Immature natural killer cell (primary cell): ENCODE data around the gene NR1D1. TPM values are rescaled to one million over a fixed set of nuclear protein-coding genes. Genes with fewer than 3 reads are reported as not detected.

ENCODE experiments used
- DNase-seq, 3 donors: peaks; one replicate each; pipeline ENCODE4 v3.0.0; 2022; ENCODE audit warnings: mixed read lengths in 1 of 3
- H3K27ac Mint-ChIP-seq, 6 donors: one replicate each; pipeline ENCODE4 v1.8.0; 2020; ENCODE audit warnings: mixed read lengths in 6 of 6, mild to moderate bottlenecking in 5 of 6, inconsistent platforms in 4 of 6, moderate library complexity in 3 of 6
- H3K27me3 Mint-ChIP-seq, 3 donors: one replicate each; pipeline ENCODE4 v1.8.0; 2020 to 2021; ENCODE audit warnings: low read depth in 3 of 3, mild to moderate bottlenecking in 3 of 3, mixed read lengths in 3 of 3, moderate library complexity in 3 of 3, inconsistent platforms in 1 of 3
- H3K36me3 Mint-ChIP-seq, 3 donors: one replicate each; pipeline ENCODE4 v1.8.0; 2020; ENCODE audit warnings: mixed read lengths in 3 of 3, inconsistent platforms in 2 of 3, mild to moderate bottlenecking in 2 of 3
- H3K4me1 Mint-ChIP-seq, 2 donors: one replicate each; pipeline ENCODE4 v1.8.0; 2020; ENCODE audit warnings: inconsistent platforms in 2 of 2, mild to moderate bottlenecking in 2 of 2, mixed read lengths in 2 of 2, moderate library complexity in 1 of 2
- H3K4me3 Mint-ChIP-seq, 5 donors: one replicate each; pipeline ENCODE4 v1.8.0; 2020; ENCODE audit warnings: mild to moderate bottlenecking in 5 of 5, mixed read lengths in 5 of 5, inconsistent platforms in 3 of 5, moderate library complexity in 3 of 5
- H3K9me3 Mint-ChIP-seq, 6 donors: one replicate each; pipeline ENCODE4 v1.8.0; 2020; ENCODE audit warnings: mild to moderate bottlenecking in 6 of 6, mixed read lengths in 6 of 6, inconsistent platforms in 4 of 6, moderate library complexity in 3 of 6
- polyA plus RNA-seq, 3 donors: library from polyadenylated mRNA; unstranded; fragments of 300-500 nt; fragmentation: Illumina TruSeq; gene quantifications; one replicate each; pipeline ENCODE4 v1.2.3, GENCODE V29; 2021

The NR1D1 gene
- polyA plus RNA-seq, 3 donors from 2014 or later: 0.49 to 2.8 TPM; not detected in 1

DNA sequence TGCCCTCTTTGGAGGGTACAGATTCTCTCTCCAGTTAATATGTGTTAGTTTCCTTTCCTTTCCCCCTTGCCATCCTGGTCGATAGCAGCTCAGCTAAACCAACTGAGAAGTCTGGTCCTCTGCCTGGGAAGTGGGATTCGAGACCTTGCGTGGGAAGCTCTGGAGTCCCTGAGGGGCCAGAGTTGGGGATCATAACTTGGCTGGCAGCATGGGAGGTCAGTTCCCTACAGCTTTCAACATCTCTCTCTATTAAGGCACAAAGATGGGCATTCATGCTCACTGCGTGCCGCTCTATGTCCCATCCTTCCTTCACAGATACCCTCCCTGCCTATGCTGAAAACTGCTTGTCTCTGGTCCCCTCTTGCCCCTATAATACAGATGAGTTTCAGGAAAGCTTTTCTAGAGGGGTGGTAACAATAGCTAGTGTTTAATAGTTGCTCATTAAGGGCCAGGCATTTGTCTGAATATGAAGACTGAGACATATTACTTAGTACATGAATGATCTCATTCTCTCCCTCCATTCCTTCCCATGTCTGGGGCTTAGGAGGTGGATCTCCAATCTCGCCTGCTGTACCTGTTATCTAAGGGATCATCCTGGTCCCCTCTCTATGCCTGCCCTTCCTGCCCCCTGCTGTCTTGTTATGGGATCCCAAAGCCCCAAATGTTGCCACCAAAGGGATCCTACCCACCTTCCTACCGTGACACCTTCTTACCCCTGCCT, 26.8 kb downstream of the NR1D1 start:
- H3K4me3 Mint-ChIP-seq: peak overlapping the region in 1 of 5 donors; percentile 28
- peaks cover 64 to 76% of the 10 kb centered on the region in 2 donors for H3K4me1 Mint-ChIP-seq
- no peak for DNase-seq
- H3K27ac Mint-ChIP-seq: peak overlapping the region; percentile 15 to 75 (median 57)
- H3K9me3 Mint-ChIP-seq: no peaks in the 10 kb centered on the region
- peaks cover 4 to 11% (median 4%) of the 10 kb centered on the region in 3 donors for H3K36me3 Mint-ChIP-seq
- H3K27me3 Mint-ChIP-seq: peaks cover 10 to 25% (median 17%) of the 10 kb centered on the region in 3 donors

- H3K36me3 Mint-ChIP-seq: peaks cover 2 to 8% (median 2%) of the 10 kb centered on the region in 3 donors
- no peaks in the 10 kb centered on the region for H3K9me3 Mint-ChIP-seq
- peaks cover 12 to 25% (median 17%) of the 10 kb centered on the region in 3 donors for H3K27me3 Mint-ChIP-seq
- no peak for DNase-seq
- H3K27ac Mint-ChIP-seq: peak overlapping the region in 4 of 6 donors; percentile 51 to 75 (median 72)
- H3K4me1 Mint-ChIP-seq: peaks cover 72 to 82% of the 10 kb centered on the region in 2 donors
- H3K4me3 Mint-ChIP-seq: peak overlapping the region in 1 of 5 donors; percentile 10
Observed at GRCh38 chr17:40072735-40073346, 27.5 kb downstream of the NR1D1 start.

DNA sequence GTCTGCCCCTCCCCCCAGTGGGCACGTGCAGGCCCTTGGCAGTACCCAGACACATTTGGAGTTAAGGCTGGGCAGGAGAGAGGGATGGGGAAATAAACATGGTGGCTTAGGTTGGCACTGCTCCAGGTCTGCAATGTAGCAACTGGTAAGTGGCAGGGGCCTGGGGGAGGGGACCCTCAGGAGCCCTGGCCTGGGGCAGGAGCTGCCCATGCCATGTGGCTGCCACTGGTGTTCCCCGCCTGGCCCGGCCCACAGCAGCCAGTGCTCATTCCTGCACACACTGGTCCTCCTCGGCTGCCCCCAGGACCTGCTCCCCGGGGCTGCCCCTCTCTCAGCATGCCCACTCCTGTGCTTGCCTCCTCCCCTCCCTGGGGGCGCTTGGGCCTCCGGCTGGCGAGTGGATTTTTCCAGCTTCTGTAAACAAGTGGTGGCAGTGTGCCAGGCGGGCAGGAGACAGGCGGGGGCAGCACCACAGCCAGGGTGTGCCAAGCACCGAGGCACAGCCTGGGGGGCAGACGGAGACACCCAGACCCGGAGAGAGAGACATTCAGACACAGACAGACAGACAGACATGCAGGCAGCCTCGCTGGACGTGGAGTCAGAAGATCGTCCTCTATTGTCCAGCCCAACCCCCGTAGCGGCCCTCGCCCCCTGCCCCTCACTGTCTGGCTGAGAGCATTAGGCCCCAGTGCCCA, 28.2 kb downstream of the NR1D1 start:
- Mint-ChIP-seq H3K36me3 (peaks cover 0 to 7% (median 0%) of the 10 kb centered on the region in 3 donors), H3K27me3 (peaks cover 12 to 25% (median 17%) of the 10 kb centered on the region in 3 donors), H3K27ac (peak overlapping the region in 2 of 6 donors; percentile 50 to 75), H3K4me3 (no peak overlapping the region), H3K4me1 (peaks cover 78 to 88% of the 10 kb centered on the region in 2 donors), H3K9me3 (no peaks in the 10 kb centered on the region)
- no peak for DNase-seq

DNA sequence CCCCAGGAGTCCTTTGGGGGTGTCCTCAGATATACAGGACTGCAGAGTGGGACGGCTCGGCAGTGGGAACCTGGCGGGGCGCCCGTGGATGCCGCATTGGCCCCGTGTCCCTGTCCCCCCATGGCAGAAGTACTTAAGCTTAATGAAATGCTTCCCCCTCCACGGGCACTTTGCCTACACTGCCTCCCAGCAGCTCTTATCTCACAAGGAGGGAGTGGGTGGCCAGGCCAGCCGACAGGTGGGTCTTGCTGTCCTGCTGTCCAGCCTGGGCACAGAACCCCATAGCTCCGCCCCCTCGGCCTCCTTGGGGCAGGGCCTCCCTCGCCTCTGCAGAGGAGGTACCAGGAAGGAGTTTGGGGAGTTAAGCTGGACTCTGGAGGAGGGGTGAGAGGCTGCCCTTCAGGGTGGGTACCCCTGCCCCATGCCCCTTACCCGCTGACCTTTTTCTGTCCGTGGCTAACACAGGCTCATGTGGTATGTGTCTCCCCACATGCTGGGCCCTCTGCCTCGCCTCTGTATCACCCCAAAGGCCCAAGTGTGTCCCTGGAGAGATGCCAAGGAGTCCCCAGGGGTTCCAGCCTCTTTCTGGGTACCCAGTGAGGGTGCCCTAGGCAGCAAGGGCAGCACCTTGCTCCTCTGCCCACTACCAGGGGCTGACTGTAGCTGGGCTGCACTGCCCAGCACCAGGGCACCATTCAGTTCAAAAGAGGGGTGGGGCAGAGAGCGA, 28.9 kb downstream of the NR1D1 start:
- Mint-ChIP-seq H3K4me3 (peak overlapping the region in 4 of 5 donors; percentile 63 to 88 (median 86)), H3K27me3 (peaks cover 12 to 25% (median 17%) of the 10 kb centered on the region in 3 donors), H3K36me3 (peaks cover 0 to 7% (median 0%) of the 10 kb centered on the region in 3 donors), H3K4me1 (peaks cover 76 to 90% of the 10 kb centered on the region in 2 donors), H3K9me3 (no peaks in the 10 kb centered on the region), H3K27ac (peak overlapping the region in 3 of 6 donors; percentile 50 to 95 (median 76))
- no peak for DNase-seq

- peak overlapping the region; percentile 76 to 95 (median 84) for H3K27ac Mint-ChIP-seq
Observed at GRCh38 chr17:40070709-40071312, 29.6 kb downstream of the NR1D1 start.

GRCh38 chr17:40069751-40070708, 30.4 kb downstream of the NR1D1 start:
- peak; percentile 47 to 63 (median 50) for DNase-seq
- Mint-ChIP-seq H3K4me3 (peak overlapping the region; percentile 85 to 92 (median 88)), H3K9me3 (no peaks in the 10 kb centered on the region), H3K27ac (peak overlapping the region; percentile 88 to 95 (median 94)), H3K27me3 (peaks cover 6 to 14% (median 14%) of the 10 kb centered on the region in 3 donors), H3K4me1 (peaks cover 67 to 84% of the 10 kb centered on the region in 2 donors), H3K36me3 (no peaks in the 10 kb centered on the region)

More at GRCh38 chr17:40070709-40071312, 29.6 kb downstream of the NR1D1 start:
- Mint-ChIP-seq H3K27me3 (peaks cover 12 to 21% (median 17%) of the 10 kb centered on the region in 3 donors), H3K4me3 (peak overlapping the region; percentile 63 to 92 (median 87)), H3K9me3 (no peaks in the 10 kb centered on the region), H3K4me1 (peaks cover 69 to 88% of the 10 kb centered on the region in 2 donors), H3K36me3 (peaks cover 0 to 3% (median 0%) of the 10 kb centered on the region in 3 donors)
- DNase-seq: no peak

DNA sequence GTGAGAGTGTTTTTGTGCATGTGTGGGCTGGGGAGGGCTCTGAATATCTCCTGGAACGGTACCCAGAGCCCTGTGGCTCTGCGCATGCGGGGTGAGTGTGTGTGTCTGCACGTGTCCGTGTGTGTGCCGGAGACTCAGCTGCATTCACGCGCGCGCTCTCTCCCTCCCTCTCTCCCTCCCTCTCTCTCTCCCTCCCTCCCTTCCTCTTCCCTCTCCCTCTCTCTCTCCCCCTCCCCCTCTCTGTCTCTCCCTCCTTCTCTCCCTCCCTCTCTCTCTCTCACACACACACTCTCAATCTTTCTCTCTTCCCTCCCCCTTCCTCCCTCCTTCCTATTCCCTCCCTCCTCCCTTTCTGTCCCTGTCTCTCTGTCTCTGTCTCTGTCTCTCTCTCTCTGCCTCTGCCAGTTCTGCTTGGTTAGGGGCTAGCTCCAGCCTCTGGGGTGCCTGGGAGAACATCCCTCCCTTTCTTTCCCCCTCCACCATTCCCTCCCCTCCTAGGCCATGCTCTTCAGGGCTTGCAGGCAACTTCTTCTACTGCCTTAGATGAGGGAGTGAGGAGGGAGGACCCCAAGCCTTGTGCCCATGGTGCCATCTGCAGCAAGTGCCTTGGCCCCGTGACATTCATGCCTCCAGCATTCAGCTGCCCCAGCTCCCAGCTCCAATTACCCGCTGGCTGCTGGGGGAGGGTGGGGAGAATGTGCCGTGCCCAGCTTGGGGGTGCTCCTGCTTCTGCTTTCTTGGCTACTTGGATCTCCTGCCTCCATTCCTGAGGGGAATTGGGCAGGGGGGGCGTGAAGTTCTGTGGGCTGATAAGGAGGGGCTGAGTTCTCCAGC, 31.3 kb downstream of the NR1D1 start:
- Mint-ChIP-seq H3K4me3 (peak overlapping the region; percentile 85 to 92 (median 88)), H3K27me3 (peaks cover 6 to 11% (median 8%) of the 10 kb centered on the region in 3 donors), H3K4me1 (peaks cover 70 to 86% of the 10 kb centered on the region in 2 donors)

GRCh38 chr17:40068584-40068916, 31.8 kb downstream of the NR1D1 start:
- no peak for DNase-seq
- Mint-ChIP-seq H3K27me3 (peaks cover 7 to 11% (median 8%) of the 10 kb centered on the region in 3 donors), H3K27ac (peak overlapping the region; percentile 88 to 95 (median 94)), H3K4me1 (peaks cover 70 to 87% of the 10 kb centered on the region in 2 donors), H3K9me3 (no peaks in the 10 kb centered on the region), H3K36me3 (no peaks in the 10 kb centered on the region), H3K4me3 (peak overlapping the region; percentile 85 to 92 (median 88))

More for the DNA sequence above, 31.3 kb downstream of the NR1D1 start:
- DNase-seq: peak; percentile 63 to 76 (median 69)
- H3K9me3 Mint-ChIP-seq: no peaks in the 10 kb centered on the region
- H3K36me3 Mint-ChIP-seq: no peaks in the 10 kb centered on the region
- peak overlapping the region; percentile 88 to 95 (median 94) for H3K27ac Mint-ChIP-seq

- Mint-ChIP-seq H3K9me3 (no peaks in the 10 kb centered on the region), H3K4me1 (peaks cover 70 to 86% of the 10 kb centered on the region in 2 donors), H3K4me3 (peak overlapping the region; percentile 85 to 92 (median 88)), H3K27me3 (peaks cover 8 to 11% (median 9%) of the 10 kb centered on the region in 3 donors), H3K27ac (peak overlapping the region; percentile 88 to 95 (median 94)), H3K36me3 (no peaks in the 10 kb centered on the region)
- DNase-seq: no peak
Observed at GRCh38 chr17:40068129-40068581, 32.2 kb downstream of the NR1D1 start.

- H3K27me3 Mint-ChIP-seq: peaks cover 8 to 9% (median 9%) of the 10 kb centered on the region in 3 donors
- no peaks in the 10 kb centered on the region for H3K9me3 Mint-ChIP-seq
- H3K4me3 Mint-ChIP-seq: peak overlapping the region; percentile 85 to 92 (median 88)
- no peak for DNase-seq
- H3K27ac Mint-ChIP-seq: peak overlapping the region; percentile 88 to 95 (median 94)
- H3K4me1 Mint-ChIP-seq: peaks cover 69 to 82% of the 10 kb centered on the region in 2 donors
- H3K36me3 Mint-ChIP-seq: no peaks in the 10 kb centered on the region
Observed at GRCh38 chr17:40067710-40068109, 32.7 kb downstream of the NR1D1 start.
